Hepatocyte (in vitro differentiated cells): ENCODE results near the gene DCAF7. TPM values are rescaled to one million over a fixed set of nuclear protein-coding genes. Genes with fewer than 3 reads are reported as not detected.

ENCODE experiments used
- DNase-seq: peaks from one replicate; pipeline ENCODE4 v3.0.0-alpha.2; 2016; ENCODE audit warnings: low spot score
- H2AFZ ChIP-seq: fragments of 200-600 bp; sonication (generic); 2 replicates; pipeline ENCODE4 v1.6.0; 2016; ENCODE audit warnings: antibody characterized with exemption, mild to moderate bottlenecking
- H3K27ac ChIP-seq: fragments of 200-600 bp; sonication (generic); 2 replicates; pipeline ENCODE4 v1.5.1; 2016; ENCODE audit warnings: mild to moderate bottlenecking
- H3K27me3 ChIP-seq: fragments of 200-600 bp; sonication (generic); 2 replicates; pipeline ENCODE4 v1.6.1; 2016
- H3K36me3 ChIP-seq: fragments of 200-600 bp; sonication (generic); replicated peaks from 2 replicates; pipeline ENCODE4 v1.5.1; 2016; ENCODE audit warnings: low read depth; ENCODE audit not compliant: insufficient read depth
- H3K4me1 ChIP-seq: fragments of 200-600 bp; sonication (generic); 2 replicates; pipeline ENCODE4 v1.5.1; 2016; ENCODE audit warnings: mild to moderate bottlenecking, moderate library complexity; ENCODE audit not compliant: insufficient read depth
- H3K4me2 ChIP-seq: fragments of 200-600 bp; sonication (generic); 2 replicates; pipeline ENCODE4 v1.6.0; 2016
- H3K4me3 ChIP-seq: fragments of 200-600 bp; sonication (generic); 2 replicates; pipeline ENCODE4 v1.5.1; 2016; ENCODE audit warnings: mild to moderate bottlenecking
- H3K79me2 ChIP-seq: fragments of 200-600 bp; sonication (generic); 2 replicates; pipeline ENCODE4 v1.6.0; 2017; ENCODE audit warnings: mild to moderate bottlenecking
- H3K9me2 ChIP-seq: fragments of 200-600 bp; sonication (generic); replicated peaks from 2 replicates; pipeline ENCODE4 v1.6.0; 2017; ENCODE audit warnings: mild to moderate bottlenecking; ENCODE audit not compliant: insufficient read depth
- H3K9me3 ChIP-seq: fragments of 200-600 bp; sonication (generic); 2 replicates; pipeline ENCODE4 v1.5.1; 2016; ENCODE audit warnings: low read depth, mild to moderate bottlenecking
- H4K20me1 ChIP-seq: fragments of 200-600 bp; sonication (generic); 2 replicates; pipeline ENCODE4 v1.6.0; 2016; ENCODE audit warnings: mild to moderate bottlenecking; ENCODE audit not compliant: insufficient read depth, poor library complexity, severe bottlenecking
- CTCF ChIP-seq: fragments of 200-600 bp; sonication (generic); IDR thresholded peaks from 2 replicates; pipeline ENCODE4 v1.5.1; 2016; ENCODE audit warnings: antibody characterized with exemption, mild to moderate bottlenecking; ENCODE audit not compliant: poor library complexity
- EZH2 ChIP-seq: fragments of 200-600 bp; sonication (generic); IDR thresholded peaks from 2 replicates; pipeline ENCODE4 v1.6.1; 2016; ENCODE audit warnings: antibody characterized with exemption, mild to moderate bottlenecking, borderline replicate concordance
- EZH2phosphoT487 ChIP-seq: fragments of 200-600 bp; sonication (generic); IDR thresholded peaks from one replicate; pipeline ENCODE4 v1.6.1; 2018; ENCODE audit warnings: antibody characterized with exemption, mild to moderate bottlenecking, low read depth, moderate library complexity; ENCODE audit not compliant: unreplicated experiment, severe bottlenecking
- WGBS: methylation state at CpG from one replicate; pipeline ENCODE4 v1.1.6; 2016; ENCODE audit warnings: low lambda C conversion rate; ENCODE audit errors: missing lambda C conversion rate; 5-methylcytosine and 5-hydroxymethylcytosine counted together
- polyA plus RNA-seq: library from polyadenylated mRNA; unstranded; fragments of >200 nt; fragmentation: Nextera tagmentation; extraction: Ambion mirVana; gene quantifications from 2 replicates; pipeline ENCODE4 v1.2.1, GENCODE V29; 2016
- total RNA-seq: library from RNA; depleted of rRNA; stranded (reverse); fragments of >200 nt; gene quantifications from 2 replicates; pipeline ENCODE4 v1.2.3, GENCODE V29; 2014

Gene DCAF7
- total and polyA plus RNA-seq, 2 experiments from 2014 or later = 53.0 to 56.5 TPM

DNA sequence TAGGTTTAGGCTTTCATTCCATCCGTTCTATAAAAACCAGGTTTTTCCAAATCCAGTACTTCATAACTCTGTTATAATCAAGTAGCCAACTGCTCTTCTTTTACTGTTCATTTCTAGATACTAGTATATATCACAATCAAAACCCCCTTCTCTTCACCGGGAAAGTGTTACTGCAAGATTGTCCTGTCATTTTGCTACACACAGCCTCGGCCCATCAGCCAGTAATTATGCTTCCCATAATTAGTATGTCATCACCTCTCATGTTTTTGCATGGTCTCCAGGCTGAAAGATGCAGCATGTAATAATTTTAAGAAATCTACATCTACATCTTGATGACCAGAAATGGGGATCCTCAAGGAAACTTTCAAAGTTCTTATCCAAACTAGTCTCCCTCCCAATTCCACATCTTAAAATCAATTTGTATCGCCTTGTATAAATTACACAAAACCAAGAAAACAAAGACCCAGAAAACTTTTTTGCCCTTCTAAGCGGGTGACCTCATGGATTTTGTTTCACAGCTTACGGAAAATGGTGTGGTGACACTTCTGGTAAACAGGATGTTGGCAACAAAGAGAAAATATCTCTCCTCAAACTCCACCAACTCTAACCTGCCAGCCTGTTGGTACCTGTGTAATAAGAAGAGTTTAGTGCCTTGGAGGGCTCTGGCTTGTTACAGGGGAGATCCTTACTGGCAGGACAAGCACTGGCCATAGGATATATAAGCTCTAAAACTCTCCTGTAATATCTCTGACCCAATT lies 59.7 kb downstream of the DCAF7 start:
- no peaks in the 10 kb centered on the region for H3K79me2 ChIP-seq
- H3K9me2 ChIP-seq = no peaks in the 10 kb centered on the region
- H3K4me3 ChIP-seq = no peak overlapping the region
- no peak overlapping the region for H2AFZ ChIP-seq
- no peaks in the 10 kb centered on the region for H3K36me3 ChIP-seq
- no peak for DNase-seq
- no peak overlapping the region for H3K4me2 ChIP-seq
- H3K9me3 ChIP-seq = no peaks in the 10 kb centered on the region
- no peaks in the 10 kb centered on the region for H3K27me3 ChIP-seq
- no peaks in the 10 kb centered on the region for H4K20me1 ChIP-seq
- H3K27ac ChIP-seq = no peak overlapping the region
- no peaks in the 10 kb centered on the region for H3K4me1 ChIP-seq
- TF ChIP-seq EZH2 (no peak), CTCF (no peak), EZH2phosphoT487 (no peak)
- 86% methylated on average over 6 of the region's 6 CpGs for WGBS

- 96% methylated on average over 10 of the region's 10 CpGs for WGBS
- Histone ChIP-seq H3K4me1 (no peaks in the 10 kb centered on the region), H3K4me3 (no peak overlapping the region), H3K79me2 (no peaks in the 10 kb centered on the region), H4K20me1 (no peaks in the 10 kb centered on the region), H2AFZ (no peak overlapping the region), H3K27ac (no peak overlapping the region), H3K36me3 (no peaks in the 10 kb centered on the region), H3K9me2 (no peaks in the 10 kb centered on the region), H3K4me2 (no peak overlapping the region), H3K27me3 (no peaks in the 10 kb centered on the region), H3K9me3 (no peaks in the 10 kb centered on the region)
- DNase-seq = no peak
- TF ChIP-seq CTCF = no peak
- no peak for TF ChIP-seq EZH2phosphoT487
- no peak for TF ChIP-seq EZH2
These were observed 60.6 kb downstream of the DCAF7 start for GRCh38 chr17:63610854-63611253.

- Histone ChIP-seq H2AFZ (no peak overlapping the region), H3K9me3 (no peaks in the 10 kb centered on the region), H3K4me1 (no peaks in the 10 kb centered on the region), H3K36me3 (no peaks in the 10 kb centered on the region), H3K79me2 (no peaks in the 10 kb centered on the region), H3K27me3 (no peaks in the 10 kb centered on the region), H3K4me3 (no peak overlapping the region), H4K20me1 (no peaks in the 10 kb centered on the region), H3K9me2 (no peaks in the 10 kb centered on the region), H3K27ac (no peak overlapping the region), H3K4me2 (no peak overlapping the region)
- DNase-seq = no peak
- 94% methylated on average over 3 of the region's 3 CpGs for WGBS
- no peak for TF ChIP-seq EZH2
- no peak for TF ChIP-seq CTCF
- TF ChIP-seq EZH2phosphoT487 = no peak
These were observed 61.1 kb downstream of the DCAF7 start for GRCh38 chr17:63611354-63611753.
